NT2/D1 (cell line): Measurements from ENCODE around the gene PCYT2.

Experiments
- YY1 ChIP-seq: IDR thresholded peaks from 2 replicates; pipeline ENCODE4 v1.6.1; 2011; ENCODE audit not compliant: insufficient read length, insufficient read depth
- ZNF274 ChIP-seq: IDR thresholded peaks from 2 replicates; pipeline ENCODE4 v1.6.1; 2011; ENCODE audit warnings: mild to moderate bottlenecking, low read depth, low read length

DNA sequence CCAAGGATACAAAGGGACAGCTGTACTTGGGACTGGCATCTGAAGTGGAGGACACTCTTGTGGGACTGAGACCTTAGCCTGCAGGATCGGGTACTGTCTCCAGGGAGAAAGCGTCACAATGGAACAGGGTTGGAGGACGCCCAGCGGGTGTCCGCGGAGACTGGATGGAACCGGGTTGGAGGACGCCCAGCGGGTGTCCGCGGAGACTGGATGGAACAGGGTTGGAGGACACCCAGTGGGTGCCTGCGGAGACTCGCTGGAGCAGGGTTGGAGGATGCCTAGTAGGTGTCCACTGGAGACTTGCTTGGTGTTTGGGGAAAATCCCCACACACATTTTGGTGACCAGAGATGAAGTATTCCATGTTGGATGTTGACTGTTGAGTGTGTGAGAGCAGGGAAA is 36.0 kb upstream of the PCYT2 start, which contains the start of gene MYADML2:
- TF ChIP-seq YY1 (no peak), ZNF274 (no peak)
